A549 (cell line): ENCODE results near the gene CDKN2AIPNL. TPM values are rescaled to one million over a fixed set of nuclear protein-coding genes. Genes with fewer than 3 reads are reported as not detected.

ENCODE experiments used
- ATAC-seq, 2 experiments: fragments of 200-7000 bp in 1 of 2; fragments of >200 bp in 1 of 2; cut with Nextera tagmentation in 1 of 2; cut with Tn5 transposase in 1 of 2; 3 replicates each; pipeline versions ENCODE4 v1.8.0 to v1.9.1; 2018 to 2020; ENCODE audit warnings: mild to moderate bottlenecking in 1 of 2, moderate library complexity in 1 of 2
- CTCF ChIA-PET: fragments of 300-600 bp; sonication (Branson Sonifier 250); formaldehyde crosslinking; extraction: SDS; loops from one replicate; lab custom pipeline; 2021; ENCODE audit warnings: antibody characterized with exemption, inconsistent platforms; lab: Yijun Ruan, JAX
- POLR2A ChIA-PET: fragments of 350-600 bp; formaldehyde crosslinking; extraction: SDS; loops from one replicate; lab custom pipeline; 2021; ENCODE audit warnings: antibody characterized with exemption, inconsistent platforms; lab: Yijun Ruan, JAX
- DNase-seq, 2 experiments: peaks; one replicate each; pipeline versions ENCODE4 v3.0.0 to v3.0.0-alpha.2; 2011 to 2016; ENCODE audit warnings: low read depth in 1 of 2, low spot score in 1 of 2
- FAIRE-seq: peaks from 2 replicates; lab custom pipeline; 2011; peaks lifted over from hg19 to GRCh38; lab: Jason Lieb, UNC
- H3K27ac ChIP-seq, 2 experiments: fragments of >200 bp; sonication (Bioruptor Twin); formaldehyde crosslinking; 3 replicates each; pipeline ENCODE4 v1.5.1; 2016 to 2017
- H3K4me1 ChIP-seq: fragments of >200 bp; sonication (Bioruptor Twin); formaldehyde crosslinking; 3 replicates; pipeline ENCODE4 v1.6.1; 2016
- H3K4me2 ChIP-seq: fragments of >200 bp; sonication (Bioruptor Twin); formaldehyde crosslinking; 3 replicates; pipeline ENCODE4 v1.6.1; 2016
- H3K4me3 ChIP-seq: fragments of >200 bp; sonication (Bioruptor Twin); formaldehyde crosslinking; 3 replicates; pipeline ENCODE4 v1.5.1; 2016
- H3K9me3 ChIP-seq: fragments of >200 bp; sonication (Bioruptor Twin); formaldehyde crosslinking; 3 replicates; pipeline ENCODE4 v1.6.1; 2016
- CBX2 ChIP-seq: fragments of 200-600 bp; sonication (generic); IDR thresholded peaks from 2 replicates; pipeline ENCODE4 v1.6.1; 2016; ENCODE audit warnings: low read depth, mild to moderate bottlenecking, borderline replicate concordance
- CHD2 ChIP-seq: fragments of 150-350 bp; IDR thresholded peaks from 2 replicates; pipeline ENCODE4 v1.6.1; 2014; ENCODE audit warnings: low read length; ENCODE audit not compliant: partially characterized antibody
- CTCF ChIP-seq: fragments of >200 bp; sonication (Bioruptor Twin); formaldehyde crosslinking; IDR thresholded peaks from 3 replicates; pipeline ENCODE4 v1.5.1; 2016
- E2F6 ChIP-seq: IDR thresholded peaks from 2 replicates; pipeline ENCODE4 v1.6.1; 2012; ENCODE audit warnings: low read depth, borderline replicate concordance
- FOSL2 ChIP-seq, 2 experiments: fragments of 450-650 bp in 1 of 2; fragments of >200 bp in 1 of 2; sonication (Bioruptor Twin) in 1 of 2; formaldehyde crosslinking; IDR thresholded peaks; 2 replicates each; pipeline versions ENCODE4 v1.5.0 to v1.6.1; 2016 to 2020; ENCODE audit warnings: mild to moderate bottlenecking in 1 of 2, moderate library complexity in 1 of 2
- GATA3 ChIP-seq: IDR thresholded peaks from 2 replicates; pipeline ENCODE4 v1.6.1; 2012; ENCODE audit warnings: borderline replicate concordance
- HDAC2 ChIP-seq: fragments of 200-600 bp; sonication (generic); IDR thresholded peaks from 2 replicates; pipeline ENCODE4 v1.6.1; 2016
- HEYL ChIP-seq: fragments of 250-450 bp; sonication (Bioruptor Pico); IDR thresholded peaks from 2 replicates; pipeline ENCODE4 v1.8.0; 2021; ENCODE audit warnings: mild to moderate bottlenecking, moderate library complexity
- MAFK ChIP-seq: fragments of 450-650 bp; IDR thresholded peaks from 2 replicates; pipeline ENCODE4 v1.6.1; 2014; ENCODE audit not compliant: partially characterized antibody
- MAZ ChIP-seq: fragments of 150-350 bp; IDR thresholded peaks from 2 replicates; pipeline ENCODE4 v1.6.1; 2014; ENCODE audit warnings: antibody characterized with exemption, low read depth, low read length, borderline replicate concordance
- NPAS2 ChIP-seq: fragments of 250-450 bp; sonication (Bioruptor Pico); IDR thresholded peaks from 2 replicates; pipeline ENCODE4 v1.8.0; 2022; ENCODE audit warnings: mild to moderate bottlenecking, moderate library complexity, borderline replicate concordance
- POLR2AphosphoS2 ChIP-seq: conservative IDR thresholded peaks from 2 replicates; pipeline ENCODE4 v1.6.1; 2012; ENCODE audit warnings: low read length, improper control_type of control experiment, inconsistent platforms
- RARB ChIP-seq: fragments of 250-450 bp; sonication (Bioruptor Pico); IDR thresholded peaks from 2 replicates; pipeline ENCODE4 v1.8.0; 2021; ENCODE audit warnings: mild to moderate bottlenecking, moderate library complexity
- RCOR1 ChIP-seq: fragments of 150-350 bp; IDR thresholded peaks from 2 replicates; pipeline ENCODE4 v1.6.1; 2014; ENCODE audit warnings: antibody characterized with exemption, low read length, low read depth
- REST ChIP-seq: fragments of 200-600 bp; sonication (generic); IDR thresholded peaks from 2 replicates; pipeline ENCODE4 v1.6.1; 2016; ENCODE audit warnings: antibody characterized with exemption, mild to moderate bottlenecking, moderate library complexity
- RNF2 ChIP-seq: fragments of 200-600 bp; sonication (generic); IDR thresholded peaks from 2 replicates; pipeline ENCODE4 v1.6.1; 2016; ENCODE audit warnings: low read depth, mild to moderate bottlenecking, antibody characterized with exemption, moderate library complexity, borderline replicate concordance
- ZC3H11A ChIP-seq: fragments of 450-650 bp; IDR thresholded peaks from 2 replicates; pipeline ENCODE4 v1.6.1; 2014; ENCODE audit warnings: antibody characterized with exemption, mild to moderate bottlenecking
- WGBS: methylation state at CpG from one replicate; pipeline ENCODE4 v1.1.6; 2017; ENCODE audit errors: missing lambda C conversion rate; 5-methylcytosine and 5-hydroxymethylcytosine counted together
- polyA plus RNA-seq, 4 experiments: library from polyadenylated mRNA; depleted of rRNA in 3 of 4; stranded (reverse); fragments of >200 nt; fragmentation: RNase III in 1 of 4; extraction: RNeasy Plus Mini Kit Qiagen cat#74134 plus additional on column Dnase treatment in 1 of 4; gene quantifications; 2 replicates in 3 of 4; 3 replicates in 1 of 4; pipeline ENCODE4 v1.2.3, GENCODE V29; 2011 to 2017

Gene CDKN2AIPNL
- polyA plus RNA-seq, 2 of the 4 experiments (the other 2 are of a cell fraction), result 48.0 to 49.9 TPM

GRCh38 chr5:134456825-134457224 lies 45.1 kb upstream of the CDKN2AIPNL start:
- DNase-seq (no peak), FAIRE-seq (no peak), ATAC-seq (no peak)
- TF ChIP-seq RNF2, result no peak
- no peak for TF ChIP-seq GATA3
- no peak for TF ChIP-seq CBX2
- TF ChIP-seq CTCF, result no peak
- TF ChIP-seq RCOR1, result no peak
- TF ChIP-seq RARB (CRISPR knock-in tag), result no peak
- no peak for TF ChIP-seq POLR2AphosphoS2
- no peak for TF ChIP-seq REST
- no peak for TF ChIP-seq FOSL2 (IDR thresholded peaks at IDR 0.05)
- TF ChIP-seq FOSL2 (CRISPR knock-in tag; IDR thresholded peaks at IDR 0.05), result no peak
- TF ChIP-seq E2F6, result no peak
- TF ChIP-seq HDAC2, result no peak
- CTCF ChIA-PET, result interaction anchor here (0.8 kb wide), 1 partner anchor 131 kb away, joined by 3 read pairs; no protein-coding TSS in a partner anchor
- H3K4me2 ChIP-seq, result no peak overlapping the region
- H3K4me3 ChIP-seq, result no peak overlapping the region
- POLR2A ChIA-PET, result interaction anchor here (1.1 to 1.3 kb wide), 2 partner anchors 9 to 47 kb away, joined by 3 read pairs; no protein-coding TSS in a partner anchor
- no peak overlapping the region for H3K27ac ChIP-seq
- no peaks in the 10 kb centered on the region for H3K9me3 ChIP-seq
- WGBS, result 55% methylated on average over 4 of the region's 4 CpGs
- peaks cover 13% of the 10 kb centered on the region for H3K4me1 ChIP-seq

GRCh38 chr5:134455466-134455865 lies 43.8 kb upstream of the CDKN2AIPNL start:
- H3K4me1 ChIP-seq, result peaks cover 21% of the 10 kb centered on the region
- no peak overlapping the region for H3K4me2 ChIP-seq
- WGBS, result 89% methylated on average over 8 of the region's 8 CpGs
- TF ChIP-seq POLR2AphosphoS2 (no peak), MAFK (no peak), HEYL (CRISPR knock-in tag) (no peak), NPAS2 (CRISPR knock-in tag) (no peak), MAZ (no peak), CHD2 (no peak), ZC3H11A (no peak), CTCF (no peak)
- TF ChIP-seq, all 56 proteins: peak for 0
- Histone ChIP-seq H3K27ac (no peak overlapping the region), H3K9me3 (no peaks in the 10 kb centered on the region), H3K4me3 (no peak overlapping the region)
- FAIRE-seq, result no peak
- no peak for DNase-seq
- ChIA-PET POLR2A (no interaction called here), CTCF (no interaction called here)
- no peak for ATAC-seq
